ENCODE data around the gene DUSP9.

DNA sequence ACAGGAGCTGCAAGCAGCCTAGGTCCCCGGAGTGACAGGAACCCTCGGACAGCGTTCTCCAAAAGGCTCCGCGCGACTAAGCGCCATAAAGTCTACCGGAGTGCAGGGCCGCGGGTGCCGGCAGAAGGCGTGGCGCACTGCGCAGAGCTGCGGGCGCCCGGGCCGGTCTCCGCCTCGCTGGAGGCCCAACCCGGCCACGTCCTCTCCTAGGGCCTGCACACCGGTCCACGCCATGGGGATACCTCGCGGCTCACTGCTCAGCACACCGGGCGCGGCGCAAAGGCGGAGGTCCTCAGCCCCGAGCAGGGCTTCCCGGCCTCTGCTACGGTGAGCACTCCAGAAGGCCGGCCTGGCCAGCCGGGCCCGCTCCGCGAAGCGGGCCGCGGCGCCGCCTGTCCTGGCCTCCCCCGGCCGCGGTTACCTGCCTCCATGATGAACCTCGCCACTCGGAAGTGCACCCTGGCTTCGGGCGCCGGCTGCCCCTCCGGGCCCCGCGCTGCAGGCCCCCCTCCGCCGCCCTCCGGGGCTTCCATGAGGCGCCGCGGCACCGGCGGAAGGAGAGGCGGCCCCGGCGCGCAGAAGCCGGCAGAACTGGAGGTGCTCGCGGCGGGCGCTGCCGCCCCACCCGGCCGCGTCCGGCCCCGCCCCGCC, 48.3 kb upstream of the DUSP9 start, which contains the start of gene CCNQ:
- TF ChIP-seq CTCF (IDR thresholded peaks at IDR 0.05; ENCODE audit: extremely low read depth in 1 of 2, insufficient read depth in 1 of 2, low read depth in 1 of 2, low read length in 2 of 2) (no peak), POLR2A (IDR thresholded peaks at IDR 0.05; ENCODE audit: low read depth, low read length) (peak; percentile 43), POLR2AphosphoS5 (IDR thresholded peaks at IDR 0.05; ENCODE audit: insufficient read depth, low read depth, low read length) (no peak), EZH2 (IDR thresholded peaks at IDR 0.05; ENCODE audit: borderline replicate concordance, low read depth, low read length, severe bottlenecking) (no peak), MYC (IDR thresholded peaks at IDR 0.05; ENCODE audit: low read depth, low read length) (no peak), MAX (IDR thresholded peaks at IDR 0.05; ENCODE audit: insufficient read depth, insufficient read length) (no peak), JUN (IDR thresholded peaks at IDR 0.05; ENCODE audit: borderline replicate concordance, insufficient read depth, insufficient read length, low read depth) (no peak), FOS (IDR thresholded peaks at IDR 0.05; ENCODE audit: borderline replicate concordance, insufficient read depth, low read length) (no peak)
